ENCODE measurements around the gene PDE8B. TPM values are rescaled to one million over a fixed set of nuclear protein-coding genes. Genes with fewer than 3 reads are reported as not detected.

Gene PDE8B
- total RNA-seq, 2 donors from 2014 or later = not detected

GRCh38 chr5:77262697-77263096 lies 52.2 kb downstream of the PDE8B start:
- H3K27ac Mint-ChIP-seq = no peak overlapping the region
- H3K4me1 Mint-ChIP-seq (ENCODE audit: low read depth in 2 of 2) = no peaks in the 10 kb centered on the region
- no peak overlapping the region for H3K4me3 Mint-ChIP-seq
- no peak for DNase-seq (ENCODE audit: low spot score)
- ATAC-seq = no peak
- no peaks in the 10 kb centered on the region for H3K9me3 Mint-ChIP-seq
- peaks cover 9 to 12% of the 10 kb centered on the region in 2 donors for H3K27me3 Mint-ChIP-seq
- H3K36me3 Mint-ChIP-seq = no peaks in the 10 kb centered on the region

GRCh38 chr5:77266291-77266690 lies 55.8 kb downstream of the PDE8B start:
- H3K36me3 Mint-ChIP-seq = no peaks in the 10 kb centered on the region
- no peak overlapping the region for H3K4me3 Mint-ChIP-seq
- ATAC-seq (no peak), DNase-seq (ENCODE audit: low spot score) (no peak)
- H3K9me3 Mint-ChIP-seq = no peaks in the 10 kb centered on the region
- peaks cover 7 to 15% of the 10 kb centered on the region in 2 donors for H3K27me3 Mint-ChIP-seq
- no peak overlapping the region for H3K27ac Mint-ChIP-seq
- H3K4me1 Mint-ChIP-seq (ENCODE audit: low read depth in 2 of 2) = no peaks in the 10 kb centered on the region

- H3K27ac Mint-ChIP-seq = no peak overlapping the region
- no peaks in the 10 kb centered on the region for H3K36me3 Mint-ChIP-seq
- H3K4me1 Mint-ChIP-seq (ENCODE audit: low read depth in 2 of 2) = no peaks in the 10 kb centered on the region
- no peak overlapping the region for H3K4me3 Mint-ChIP-seq
- no peak for ATAC-seq
- H3K9me3 Mint-ChIP-seq = no peaks in the 10 kb centered on the region
- no peak for DNase-seq (ENCODE audit: low spot score)
- peaks cover 7 to 19% of the 10 kb centered on the region in 2 donors for H3K27me3 Mint-ChIP-seq
These were observed 57.0 kb downstream of the PDE8B start for GRCh38 chr5:77267496-77267895.

- Mint-ChIP-seq H3K36me3 (no peaks in the 10 kb centered on the region), H3K27ac (no peak overlapping the region), H3K4me3 (no peak overlapping the region), H3K4me1 (ENCODE audit: low read depth in 2 of 2) (no peaks in the 10 kb centered on the region), H3K9me3 (no peaks in the 10 kb centered on the region), H3K27me3 (peaks cover 7 to 17% of the 10 kb centered on the region in 2 donors)
- DNase-seq (ENCODE audit: low spot score) = no peak
- ATAC-seq = no peak
These were observed 61.7 kb downstream of the PDE8B start for GRCh38 chr5:77272206-77272605.

GRCh38 chr5:77277759-77278158 lies 67.3 kb downstream of the PDE8B start:
- H3K27ac Mint-ChIP-seq = no peak overlapping the region
- no peaks in the 10 kb centered on the region for H3K36me3 Mint-ChIP-seq
- DNase-seq (ENCODE audit: low spot score) = no peak
- no peak for ATAC-seq
- no peaks in the 10 kb centered on the region for H3K9me3 Mint-ChIP-seq
- H3K4me1 Mint-ChIP-seq (ENCODE audit: low read depth in 2 of 2) = no peaks in the 10 kb centered on the region
- no peaks in the 10 kb centered on the region for H3K27me3 Mint-ChIP-seq
- H3K4me3 Mint-ChIP-seq = no peak overlapping the region

GRCh38 chr5:77280036-77280435 lies 69.6 kb downstream of the PDE8B start:
- H3K9me3 Mint-ChIP-seq = no peaks in the 10 kb centered on the region
- H3K27ac Mint-ChIP-seq = no peak overlapping the region
- ATAC-seq = no peak
- no peak overlapping the region for H3K4me3 Mint-ChIP-seq
- DNase-seq (ENCODE audit: low spot score) = no peak
- no peaks in the 10 kb centered on the region for H3K4me1 Mint-ChIP-seq (ENCODE audit: low read depth in 2 of 2)
- H3K27me3 Mint-ChIP-seq = peaks cover 0 to 9% of the 10 kb centered on the region in 2 donors
- no peaks in the 10 kb centered on the region for H3K36me3 Mint-ChIP-seq

- peak; percentile 36 to 41 for ATAC-seq
- Mint-ChIP-seq H3K9me3 (no peaks in the 10 kb centered on the region), H3K4me1 (ENCODE audit: low read depth in 2 of 2) (no peaks in the 10 kb centered on the region), H3K27me3 (peaks cover 6 to 28% of the 10 kb centered on the region in 2 donors), H3K4me3 (no peak overlapping the region), H3K36me3 (no peaks in the 10 kb centered on the region), H3K27ac (no peak overlapping the region)
- DNase-seq (ENCODE audit: low spot score) = no peak
These were observed 71.5 kb downstream of the PDE8B start for GRCh38 chr5:77281969-77282336.

GRCh38 chr5:77282337-77283027 lies 72.0 kb downstream of the PDE8B start:
- peak; percentile 38 to 44 for ATAC-seq
- no peaks in the 10 kb centered on the region for H3K36me3 Mint-ChIP-seq
- no peaks in the 10 kb centered on the region for H3K4me1 Mint-ChIP-seq (ENCODE audit: low read depth in 2 of 2)
- no peak for DNase-seq (ENCODE audit: low spot score)
- no peaks in the 10 kb centered on the region for H3K9me3 Mint-ChIP-seq
- no peak overlapping the region for H3K4me3 Mint-ChIP-seq
- no peak overlapping the region for H3K27ac Mint-ChIP-seq
- H3K27me3 Mint-ChIP-seq = peaks cover 9 to 33% of the 10 kb centered on the region in 2 donors

- DNase-seq (ENCODE audit: low spot score) (no peak), ATAC-seq (no peak)
- H3K27me3 Mint-ChIP-seq = peaks cover 11 to 37% of the 10 kb centered on the region in 2 donors
- H3K27ac Mint-ChIP-seq = no peak overlapping the region
- no peaks in the 10 kb centered on the region for H3K36me3 Mint-ChIP-seq
- H3K4me3 Mint-ChIP-seq = no peak overlapping the region
- no peaks in the 10 kb centered on the region for H3K9me3 Mint-ChIP-seq
- H3K4me1 Mint-ChIP-seq (ENCODE audit: low read depth in 2 of 2) = no peaks in the 10 kb centered on the region
These were observed 74.9 kb downstream of the PDE8B start for GRCh38 chr5:77285251-77285841.

GRCh38 chr5:77292026-77292757 lies 81.7 kb downstream of the PDE8B start:
- Mint-ChIP-seq H3K4me1 (ENCODE audit: low read depth in 2 of 2) (no peaks in the 10 kb centered on the region), H3K4me3 (no peak overlapping the region), H3K36me3 (no peaks in the 10 kb centered on the region), H3K27ac (no peak overlapping the region), H3K9me3 (no peaks in the 10 kb centered on the region), H3K27me3 (peaks cover 12 to 31% of the 10 kb centered on the region in 2 donors)
- ATAC-seq (no peak), DNase-seq (ENCODE audit: low spot score) (no peak)

- no peaks in the 10 kb centered on the region for H3K36me3 Mint-ChIP-seq
- H3K27ac Mint-ChIP-seq = no peak overlapping the region
- H3K9me3 Mint-ChIP-seq = no peaks in the 10 kb centered on the region
- H3K27me3 Mint-ChIP-seq = peaks cover 16 to 37% of the 10 kb centered on the region in 2 donors
- no peak for DNase-seq (ENCODE audit: low spot score)
- H3K4me1 Mint-ChIP-seq (ENCODE audit: low read depth in 2 of 2) = no peaks in the 10 kb centered on the region
- no peak overlapping the region for H3K4me3 Mint-ChIP-seq
- no peak for ATAC-seq
These were observed 83.7 kb downstream of the PDE8B start for GRCh38 chr5:77294185-77294584.

- Mint-ChIP-seq H3K9me3 (no peaks in the 10 kb centered on the region), H3K27me3 (peaks cover 16 to 37% of the 10 kb centered on the region in 2 donors)
These were observed 85.4 kb downstream of the PDE8B start for GRCh38 chr5:77295863-77296378.

GRCh38 chr5:77298146-77298545 lies 87.7 kb downstream of the PDE8B start:
- no peaks in the 10 kb centered on the region for H3K9me3 Mint-ChIP-seq
- no peaks in the 10 kb centered on the region for H3K4me1 Mint-ChIP-seq (ENCODE audit: low read depth in 2 of 2)
- no peaks in the 10 kb centered on the region for H3K36me3 Mint-ChIP-seq
- DNase-seq (ENCODE audit: low spot score) (no peak), ATAC-seq (no peak)
- H3K27ac Mint-ChIP-seq = no peak overlapping the region
- H3K27me3 Mint-ChIP-seq = peaks cover 20 to 48% of the 10 kb centered on the region in 2 donors
- no peak overlapping the region for H3K4me3 Mint-ChIP-seq

More at GRCh38 chr5:77295863-77296378, 85.4 kb downstream of the PDE8B start:
- Mint-ChIP-seq H3K4me1 (ENCODE audit: low read depth in 2 of 2) (no peaks in the 10 kb centered on the region), H3K36me3 (no peaks in the 10 kb centered on the region), H3K4me3 (no peak overlapping the region), H3K27ac (no peak overlapping the region)
- DNase-seq (ENCODE audit: low spot score) (no peak), ATAC-seq (no peak)

- Mint-ChIP-seq H3K4me1 (ENCODE audit: low read depth in 2 of 2) (no peaks in the 10 kb centered on the region), H3K27me3 (peaks cover 24 to 47% of the 10 kb centered on the region in 2 donors), H3K9me3 (no peaks in the 10 kb centered on the region), H3K27ac (no peak overlapping the region), H3K36me3 (no peaks in the 10 kb centered on the region), H3K4me3 (no peak overlapping the region)
- DNase-seq (ENCODE audit: low spot score) (no peak), ATAC-seq (no peak)
These were observed 90.0 kb downstream of the PDE8B start for GRCh38 chr5:77300451-77300850.

Measured in natural killer cell treated with Interleukin-12 subunit alpha and Interleukin-12 subunit beta and Interleukin-15 and Interleukin-18, amount 100 ng/mL, for 72 hours (primary cell).